ENCODE data around the gene OPCML. TPM values are rescaled to one million over a fixed set of nuclear protein-coding genes. Genes with fewer than 3 reads are reported as not detected.

Gene OPCML
- total RNA-seq, 1 donor from 2014 or later: 0.09 TPM

DNA sequence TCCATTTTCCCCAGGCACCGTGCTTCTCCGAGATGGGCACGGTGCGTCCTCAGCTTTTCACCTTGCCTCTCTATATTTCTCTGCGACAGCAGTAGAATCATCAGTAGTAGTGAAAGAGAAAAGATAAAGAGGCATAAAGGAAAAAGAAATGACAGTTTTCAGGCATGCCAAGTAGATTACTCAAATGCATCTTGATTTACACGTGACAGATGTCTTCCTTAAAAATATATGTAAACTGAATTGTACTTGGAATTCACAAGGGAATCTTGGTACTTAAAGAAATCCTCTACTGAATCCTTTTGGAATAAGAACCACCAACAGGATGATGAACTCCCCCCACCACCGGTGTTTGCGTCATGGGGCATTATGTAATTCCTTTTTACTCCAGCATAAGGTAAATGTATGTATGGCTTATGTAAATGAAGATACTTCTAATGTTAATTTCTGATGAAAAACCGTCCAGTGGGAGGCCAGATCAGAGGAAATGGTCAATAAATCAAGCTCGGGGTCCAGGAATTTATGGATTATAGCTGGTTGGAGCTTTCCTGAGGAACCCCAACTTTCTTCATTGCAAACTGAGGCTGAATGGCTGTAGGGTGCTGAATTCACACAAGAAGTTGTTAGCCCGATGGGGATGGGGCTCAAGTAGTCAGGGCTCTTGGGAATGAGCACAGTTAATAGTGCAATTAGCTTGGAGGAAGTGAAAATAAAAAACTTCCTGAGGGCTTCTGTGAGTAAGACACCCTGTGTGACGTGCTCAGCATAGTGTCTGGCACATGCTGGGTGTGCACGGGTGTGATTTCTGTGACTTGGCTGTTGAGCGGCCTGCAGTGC, 630.4 kb downstream of the OPCML start:
- DNase-seq (ENCODE audit: low spot score): no peak

DNA sequence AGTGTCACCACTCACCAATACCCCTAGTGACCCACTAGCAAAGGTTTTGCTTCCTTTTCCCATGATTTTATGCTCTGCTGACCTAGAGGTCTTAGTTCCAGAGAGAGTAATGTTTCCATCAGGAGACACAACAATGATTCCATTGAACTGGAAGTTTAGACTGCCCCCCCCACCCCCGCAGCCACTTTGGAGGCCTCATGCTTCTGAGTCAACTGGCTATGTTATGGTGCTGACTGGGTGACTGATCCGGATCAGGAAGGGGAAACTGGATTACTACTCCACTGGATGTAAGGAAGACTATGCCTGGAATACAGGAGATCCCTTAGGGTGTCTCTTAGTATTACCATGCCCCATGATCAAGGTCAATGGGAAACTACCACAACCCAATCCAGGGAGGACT, 633.6 kb downstream of the OPCML start:
- DNase-seq (ENCODE audit: low spot score): no peak

DNA sequence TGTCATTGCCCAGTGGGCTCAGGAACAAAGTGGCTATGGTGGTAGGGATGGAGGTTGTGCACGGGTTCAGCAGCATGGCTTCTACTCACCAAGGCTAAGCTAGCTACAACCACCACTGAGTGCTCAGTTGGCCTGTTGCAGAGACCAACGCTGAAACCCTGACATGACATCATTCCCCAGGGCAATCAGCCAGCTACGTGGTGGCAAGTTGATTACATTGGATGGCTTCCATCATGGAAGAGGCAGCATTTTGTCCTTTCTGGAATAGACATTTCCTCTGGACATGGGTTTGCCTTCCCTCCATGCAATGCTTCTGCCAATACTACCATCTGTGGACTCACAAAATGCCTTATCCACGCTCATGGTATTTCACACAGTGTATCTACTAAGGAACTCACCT, 634.3 kb downstream of the OPCML start:
- peak; percentile 43 for DNase-seq (ENCODE audit: low spot score)

GRCh38 chr11:132895340-132895739, 637.0 kb downstream of the OPCML start:
- DNase-seq (ENCODE audit: low spot score): no peak

GRCh38 chr11:132894606-132895005, 637.7 kb downstream of the OPCML start:
- no peak for DNase-seq (ENCODE audit: low spot score)

DNA sequence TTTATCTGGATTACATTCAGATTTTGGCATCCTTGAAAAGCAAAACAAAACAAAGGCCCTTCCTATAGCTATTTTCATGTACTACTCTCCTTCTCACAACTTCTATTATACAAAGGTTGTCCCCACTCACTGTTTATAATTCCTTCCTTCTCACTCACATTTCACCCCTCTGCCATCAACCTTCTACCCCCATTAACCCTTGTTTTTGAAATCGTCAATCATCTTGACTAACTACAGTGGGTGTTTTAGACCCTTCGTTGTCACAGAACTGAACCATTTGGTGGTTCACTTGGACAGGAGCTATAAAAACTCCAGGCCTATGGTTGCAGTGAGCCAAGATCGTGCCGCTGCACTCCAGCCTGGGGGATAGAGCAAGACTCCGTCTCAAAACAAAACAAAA, 639.4 kb downstream of the OPCML start:
- DNase-seq (ENCODE audit: low spot score): no peak

- no peak for DNase-seq (ENCODE audit: low spot score)
These were observed 644.1 kb downstream of the OPCML start for GRCh38 chr11:132888226-132888625.

DNA sequence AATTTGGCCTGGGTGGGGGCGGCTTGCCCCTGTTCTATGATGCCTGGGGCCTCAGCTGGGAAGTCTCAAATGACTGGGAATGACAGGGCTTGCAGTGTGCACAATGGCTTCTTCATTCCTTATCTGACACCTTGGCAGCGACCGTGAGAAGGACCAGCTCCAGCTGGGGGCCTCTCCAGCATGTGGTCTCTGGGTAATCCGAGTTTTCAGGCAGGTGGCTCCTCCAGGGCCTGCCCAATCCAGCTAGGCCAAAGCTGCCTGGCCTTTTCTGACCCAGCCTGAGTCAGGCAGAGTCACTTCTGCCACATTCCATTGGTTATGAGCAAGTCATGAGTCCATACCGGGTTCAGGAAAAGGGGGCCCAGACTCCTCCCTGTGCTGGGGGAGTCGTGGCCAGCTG, 646.0 kb downstream of the OPCML start:
- DNase-seq (ENCODE audit: low spot score): no peak

- no peak for DNase-seq (ENCODE audit: low spot score)
These were observed 649.1 kb downstream of the OPCML start for GRCh38 chr11:132883241-132883640.

GRCh38 chr11:132881622-132882021, 650.7 kb downstream of the OPCML start:
- no peak for DNase-seq (ENCODE audit: low spot score)

DNA sequence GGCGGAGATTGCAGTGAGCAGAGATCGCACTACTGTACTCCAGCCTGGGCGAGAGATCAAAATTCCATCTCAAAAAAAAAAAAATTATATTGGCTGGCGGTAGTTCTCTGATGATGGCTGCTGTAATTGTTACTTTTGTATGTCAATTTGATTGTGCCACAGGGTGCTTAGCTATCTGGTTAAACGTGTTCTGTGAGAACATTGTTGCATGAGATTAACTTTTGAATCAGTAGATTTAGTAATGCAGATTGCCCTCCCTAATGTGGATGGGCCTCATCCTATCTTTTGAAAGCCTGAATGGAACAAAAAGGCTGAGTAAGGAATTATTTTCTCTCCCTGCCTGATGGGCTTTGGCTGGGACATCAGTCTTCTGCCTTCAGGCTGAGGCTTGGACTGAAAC, 654.2 kb downstream of the OPCML start:
- DNase-seq (ENCODE audit: low spot score): no peak

DNA sequence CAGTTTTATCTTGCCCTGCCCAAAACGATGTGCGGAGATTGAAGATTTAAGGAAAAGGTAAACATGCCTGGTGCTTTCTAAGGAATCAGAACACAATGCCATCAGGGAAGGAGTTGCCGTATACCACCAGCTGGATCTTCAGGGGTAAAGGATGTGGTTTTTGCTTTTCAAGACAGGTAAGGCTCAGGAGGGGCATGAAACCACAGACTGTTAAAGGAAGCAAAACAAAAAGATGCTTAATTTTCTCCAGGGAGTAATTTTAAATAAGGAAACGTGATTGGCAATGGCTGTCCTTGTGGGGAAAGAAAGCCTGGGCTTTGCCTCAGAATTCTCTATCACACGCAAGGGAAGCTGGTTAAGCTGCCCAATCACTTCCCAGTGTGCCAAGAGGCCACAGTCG, 655.6 kb downstream of the OPCML start:
- DNase-seq (ENCODE audit: low spot score): no peak

- no peak for DNase-seq (ENCODE audit: low spot score)
These were observed 656.1 kb downstream of the OPCML start for GRCh38 chr11:132876239-132876638.

DNA sequence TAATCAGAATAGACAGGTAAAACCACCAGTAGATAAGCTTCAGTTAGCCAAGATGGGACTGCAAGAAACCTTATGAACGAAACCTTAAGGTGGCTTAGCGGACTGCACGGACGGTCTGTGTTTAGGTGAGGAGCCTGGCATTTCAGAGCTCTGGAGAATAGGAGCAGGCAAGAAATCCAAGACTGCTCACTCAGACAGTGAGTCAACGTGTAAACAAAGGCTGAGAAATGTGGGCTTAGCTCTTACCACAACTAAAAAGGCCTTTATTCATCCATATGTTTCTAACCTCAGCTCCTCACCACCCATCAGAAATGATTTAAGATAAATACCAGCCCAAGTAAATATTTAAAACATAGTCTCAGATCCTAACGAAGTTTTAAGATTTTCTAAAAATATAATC, 657.7 kb downstream of the OPCML start:
- DNase-seq (ENCODE audit: low spot score): no peak

DNA sequence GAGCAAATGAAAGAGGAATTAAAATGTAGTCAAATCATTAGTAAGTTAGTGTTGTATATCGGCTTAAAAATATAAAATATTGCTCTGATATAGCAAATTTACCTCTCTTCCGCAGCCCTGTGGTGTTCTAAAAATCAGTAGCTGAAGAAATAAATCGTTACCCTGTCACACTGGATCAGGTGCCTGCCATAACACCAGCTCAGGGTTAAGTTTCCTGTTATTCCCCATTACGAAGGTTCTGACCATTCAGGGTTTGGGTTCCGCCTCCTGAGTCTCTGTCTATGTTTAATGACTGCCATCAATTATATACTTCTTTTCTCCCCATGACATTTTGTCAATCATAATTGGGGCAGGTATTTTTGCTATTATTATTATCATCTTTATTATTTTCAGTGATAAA, 658.5 kb downstream of the OPCML start:
- no peak for DNase-seq (ENCODE audit: low spot score)

DNA sequence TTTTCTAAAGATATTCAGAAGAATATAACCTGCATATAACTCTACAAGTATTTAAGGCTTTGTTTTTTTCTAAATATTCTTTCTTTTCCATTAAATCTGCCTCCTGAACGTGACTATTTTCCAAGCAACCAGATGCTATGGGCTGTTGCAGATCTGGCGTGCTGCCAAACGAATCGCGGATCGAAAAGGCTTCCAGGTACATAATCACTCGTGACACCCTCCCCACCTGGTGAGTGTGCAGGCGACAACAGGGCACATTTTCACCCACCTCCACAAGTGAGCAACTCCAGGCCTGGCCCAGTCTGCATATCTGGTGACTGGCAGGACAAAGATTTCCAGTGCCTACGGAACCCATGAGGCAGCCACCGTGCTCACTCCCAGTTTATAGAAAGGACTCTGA, 660.1 kb downstream of the OPCML start:
- no peak for DNase-seq (ENCODE audit: low spot score)

- DNase-seq (ENCODE audit: low spot score): no peak
These were observed 665.3 kb downstream of the OPCML start for GRCh38 chr11:132866783-132867545.

- DNase-seq (ENCODE audit: low spot score): no peak
These were observed 666.7 kb downstream of the OPCML start for GRCh38 chr11:132865623-132866022.

- no peak for DNase-seq (ENCODE audit: low spot score)
These were observed 667.3 kb downstream of the OPCML start for GRCh38 chr11:132864811-132865576.

DNA sequence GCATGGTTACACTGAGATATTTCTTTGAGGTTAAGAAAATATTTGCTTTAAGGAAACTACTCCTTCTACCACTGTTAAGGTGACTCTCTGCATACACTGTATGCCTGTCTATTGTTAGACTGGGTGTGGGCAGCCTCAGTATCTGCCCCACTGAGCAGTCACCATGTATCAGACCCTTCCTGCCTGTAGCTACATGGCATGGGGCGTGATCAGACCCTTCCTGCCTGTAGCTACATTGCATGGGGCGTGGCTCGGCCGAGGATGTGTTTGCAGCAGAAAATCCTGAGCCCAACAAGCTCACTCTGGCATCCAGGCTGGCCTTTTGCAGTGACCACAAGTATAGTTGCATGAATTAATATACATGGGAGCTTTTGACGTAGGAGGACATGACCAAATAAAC, 669.4 kb downstream of the OPCML start:
- no peak for DNase-seq (ENCODE audit: low spot score)

DNA sequence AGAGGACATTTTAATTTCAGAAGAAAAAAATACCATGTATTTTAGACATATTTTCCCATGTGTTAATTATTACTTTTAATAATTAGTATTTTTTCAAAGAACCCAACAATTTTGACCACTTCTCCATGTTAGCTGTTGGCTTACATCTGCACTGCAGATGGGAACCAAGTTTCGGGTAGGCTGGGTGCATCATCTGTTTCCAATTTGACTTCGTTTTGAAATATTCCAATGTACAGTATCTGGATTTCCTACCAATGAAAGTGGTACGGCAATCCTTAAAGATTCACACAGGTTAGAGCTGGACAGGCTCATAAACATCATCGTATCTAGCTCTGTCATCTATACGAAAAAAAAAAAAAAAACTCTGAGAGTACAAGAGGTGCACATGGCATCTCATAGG, 670.2 kb downstream of the OPCML start:
- DNase-seq (ENCODE audit: low spot score): no peak

GRCh38 chr11:132859306-132859705, 673.0 kb downstream of the OPCML start:
- DNase-seq (ENCODE audit: low spot score): no peak

All from mucosa of gallbladder (tissue), 1 donor.